Dedifferentiated amniotic fluid mesenchymal stem cell (primary cell): ENCODE data around the gene ZCCHC17.
"Not testable (repeated sequence)": the region's sequence is repeated elsewhere in the genome, so short reads cannot be mapped to it uniquely, and the experiment has no call there.

Experiments used
- DNase-seq: peaks from one replicate; pipeline ENCODE4 v3.0.0-alpha.2; 2016; ENCODE audit errors: extremely low spot score

The ZCCHC17 gene

GRCh38 chr1:31296486-31297276 is at the start of gene ZCCHC17, which contains the start of gene SNRNP40:
Gene ZCCHC17 (plus strand): TSS chr1:31297032. CDS start chr1:31310099, 13,067 bp downstream.
Gene SNRNP40 (minus strand): TSS chr1:31296788. CDS start chr1:31296751, 37 bp downstream.
- peak; percentile 100 for DNase-seq

GRCh38 chr1:31248276-31248675 is 48.6 kb upstream of the ZCCHC17 start:
- DNase-seq = no peak

GRCh38 chr1:31249854-31250253 is 47.0 kb upstream of the ZCCHC17 start:
- DNase-seq = no peak

- no peak for DNase-seq
Observed at GRCh38 chr1:31257213-31257612, 39.6 kb upstream of the ZCCHC17 start.

- no peak for DNase-seq
Observed at GRCh38 chr1:31258581-31258980, 38.3 kb upstream of the ZCCHC17 start.

- no peak for DNase-seq
Observed at GRCh38 chr1:31259746-31260145, 37.1 kb upstream of the ZCCHC17 start.

GRCh38 chr1:31261916-31262315 is 34.9 kb upstream of the ZCCHC17 start:
- no peak for DNase-seq

GRCh38 chr1:31262393-31262792 is 34.4 kb upstream of the ZCCHC17 start:
- not testable (repeated sequence) for DNase-seq

GRCh38 chr1:31263408-31263807 is 33.4 kb upstream of the ZCCHC17 start:
- no peak for DNase-seq

GRCh38 chr1:31264790-31265386 is 31.9 kb upstream of the ZCCHC17 start:
- no peak for DNase-seq

GRCh38 chr1:31266547-31266946 is 30.3 kb upstream of the ZCCHC17 start:
- DNase-seq = no peak

- DNase-seq = no peak
Observed at GRCh38 chr1:31272369-31272768, 24.5 kb upstream of the ZCCHC17 start.

- no peak for DNase-seq
Observed at GRCh38 chr1:31273619-31274018, 23.2 kb upstream of the ZCCHC17 start.

- not testable (repeated sequence) for DNase-seq
Observed at GRCh38 chr1:31282426-31282825, 14.4 kb upstream of the ZCCHC17 start.

GRCh38 chr1:31287791-31288190 is 9.0 kb upstream of the ZCCHC17 start:
- not testable (repeated sequence) for DNase-seq

- no peak for DNase-seq
Observed at GRCh38 chr1:31289021-31289420, 7.8 kb upstream of the ZCCHC17 start.

GRCh38 chr1:31295874-31296485 is 852 bp upstream of the ZCCHC17 start:
- no peak for DNase-seq

- DNase-seq = peak; percentile 32
Observed at GRCh38 chr1:31297277-31298247, 730 bp downstream of the ZCCHC17 start.

- DNase-seq = no peak
Observed at GRCh38 chr1:31299365-31299764, 2.5 kb downstream of the ZCCHC17 start.

- no peak for DNase-seq
Observed at GRCh38 chr1:31300193-31300592, 3.4 kb downstream of the ZCCHC17 start.

GRCh38 chr1:31302709-31303441 is 6.0 kb downstream of the ZCCHC17 start:
- no peak for DNase-seq
